AG04449 (cell line): Measurements from ENCODE around the gene DVL2.
A peak's percentile ranks its signal among the peaks of the same experiment; 100 is the strongest.

Experiments
- CTCF ChIA-PET: fragments of 350-600 bp; formaldehyde crosslinking; extraction: SDS; loops from one replicate; lab custom pipeline; 2021; ENCODE audit warnings: antibody characterized with exemption; lab: Yijun Ruan, JAX
- POLR2A ChIA-PET: fragments of 400-600, 350-600 bp; formaldehyde crosslinking; extraction: SDS; loops from one replicate; lab custom pipeline; 2020; ENCODE audit warnings: antibody characterized with exemption, inconsistent platforms; lab: Yijun Ruan, JAX
- DNase-seq: peaks from one replicate; pipeline ENCODE4 v3.0.0-alpha.2; 2010; ENCODE audit warnings: low read depth, low spot score
- H3K4me3 ChIP-seq: 2 replicates; pipeline ENCODE4 v1.5.1; 2011; ENCODE audit warnings: low read depth, mild to moderate bottlenecking, control low read depth, low read length
- TF ChIP-seq, protein P1 (sequence below): IDR thresholded peaks from one replicate; pipeline ENCODE4 v1.5.1; 2011; ENCODE audit warnings: mild to moderate bottlenecking, moderate library complexity, low read length, control low read depth, inconsistent platforms; ENCODE audit not compliant: insufficient read depth; ENCODE audit errors: missing control alignments

DVL2 gene

DNA sequence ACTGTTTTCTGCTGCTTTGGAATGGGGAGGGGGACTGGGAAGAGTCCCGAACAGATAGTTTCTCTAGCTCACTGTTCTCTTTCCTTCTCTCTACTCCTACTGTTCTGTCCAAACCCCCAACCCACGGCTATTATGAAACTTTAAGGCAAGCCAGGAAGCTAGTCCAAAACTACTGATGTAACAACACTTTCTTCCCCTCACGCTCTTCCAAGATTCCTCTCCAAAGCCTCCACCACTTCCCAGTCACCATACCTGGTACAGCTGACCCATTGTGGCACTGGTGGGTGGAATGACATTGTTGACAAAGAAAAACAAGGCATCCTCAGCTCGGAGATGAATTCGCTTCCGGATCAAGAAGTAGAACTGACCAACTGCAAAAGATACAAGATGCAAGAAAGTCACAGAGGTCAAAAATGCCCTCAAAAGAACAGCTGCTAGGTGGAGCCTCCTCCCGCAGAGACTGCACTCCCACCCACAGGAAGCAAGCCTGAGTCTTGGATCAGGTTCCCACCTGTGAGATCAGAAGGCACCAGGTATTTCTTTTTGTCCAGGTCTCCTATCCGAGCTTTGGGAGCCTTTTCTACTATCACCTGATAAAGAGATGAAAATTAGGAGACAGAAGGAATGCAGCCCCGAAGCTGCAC lies 6.9 kb upstream of the DVL2 start:
- TF ChIP-seq, protein P1, sequence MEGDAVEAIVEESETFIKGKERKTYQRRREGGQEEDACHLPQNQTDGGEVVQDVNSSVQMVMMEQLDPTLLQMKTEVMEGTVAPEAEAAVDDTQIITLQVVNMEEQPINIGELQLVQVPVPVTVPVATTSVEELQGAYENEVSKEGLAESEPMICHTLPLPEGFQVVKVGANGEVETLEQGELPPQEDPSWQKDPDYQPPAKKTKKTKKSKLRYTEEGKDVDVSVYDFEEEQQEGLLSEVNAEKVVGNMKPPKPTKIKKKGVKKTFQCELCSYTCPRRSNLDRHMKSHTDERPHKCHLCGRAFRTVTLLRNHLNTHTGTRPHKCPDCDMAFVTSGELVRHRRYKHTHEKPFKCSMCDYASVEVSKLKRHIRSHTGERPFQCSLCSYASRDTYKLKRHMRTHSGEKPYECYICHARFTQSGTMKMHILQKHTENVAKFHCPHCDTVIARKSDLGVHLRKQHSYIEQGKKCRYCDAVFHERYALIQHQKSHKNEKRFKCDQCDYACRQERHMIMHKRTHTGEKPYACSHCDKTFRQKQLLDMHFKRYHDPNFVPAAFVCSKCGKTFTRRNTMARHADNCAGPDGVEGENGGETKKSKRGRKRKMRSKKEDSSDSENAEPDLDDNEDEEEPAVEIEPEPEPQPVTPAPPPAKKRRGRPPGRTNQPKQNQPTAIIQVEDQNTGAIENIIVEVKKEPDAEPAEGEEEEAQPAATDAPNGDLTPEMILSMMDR, result no peak
- peak overlapping the region; percentile 96 for H3K4me3 ChIP-seq
- POLR2A ChIA-PET, result interaction anchor here (1.1 to 2.1 kb wide), 4 partner anchors 9 to 163 kb away, joined by 4 to 7 read pairs (median 6); partner anchors contain the start of genes ACADVL, CTDNEP1, DLG4 and TMEM256
- CTCF ChIA-PET, result interaction anchor here (1.1 to 1.7 kb wide), 4 partner anchors 10 to 320 kb away, joined by 4 to 6 read pairs (median 6); partner anchors contain the start of gene CTDNEP1
- no peak for DNase-seq

DNA sequence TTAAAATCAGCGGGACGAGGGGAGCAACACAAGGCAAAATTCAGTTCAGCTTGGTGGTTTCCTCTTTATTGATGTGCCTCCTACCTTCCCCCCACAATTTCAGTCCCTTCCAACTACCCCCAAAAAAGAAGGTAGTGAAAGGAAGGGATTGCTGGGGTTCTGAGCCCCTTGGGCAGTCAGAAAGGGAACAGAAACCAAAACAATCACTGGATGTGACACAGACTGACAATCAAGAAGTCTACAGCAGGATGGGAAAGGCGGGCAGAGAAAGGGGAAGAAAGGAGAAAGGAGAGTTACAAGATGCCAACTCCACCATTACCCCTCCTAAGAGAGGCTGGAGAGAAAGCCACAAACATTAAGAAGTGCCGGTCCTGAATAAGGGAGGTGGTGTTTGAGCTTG lies 6.1 kb upstream of the DVL2 start:
- CTCF ChIA-PET, result interaction anchor here (1.1 to 1.7 kb wide), 3 partner anchors 11 to 56 kb away, joined by 5 to 6 read pairs (median 5); partner anchors contain the start of gene CTDNEP1
- TF ChIP-seq, protein P1, result no peak
- POLR2A ChIA-PET, result interaction anchor here (1.3 to 2.1 kb wide), 3 partner anchors 10 to 164 kb away, joined by 4 to 7 read pairs (median 4); partner anchors contain the start of genes CTDNEP1 and TMEM256
- H3K4me3 ChIP-seq, result peak overlapping the region; percentile 96
- no peak for DNase-seq

DNA sequence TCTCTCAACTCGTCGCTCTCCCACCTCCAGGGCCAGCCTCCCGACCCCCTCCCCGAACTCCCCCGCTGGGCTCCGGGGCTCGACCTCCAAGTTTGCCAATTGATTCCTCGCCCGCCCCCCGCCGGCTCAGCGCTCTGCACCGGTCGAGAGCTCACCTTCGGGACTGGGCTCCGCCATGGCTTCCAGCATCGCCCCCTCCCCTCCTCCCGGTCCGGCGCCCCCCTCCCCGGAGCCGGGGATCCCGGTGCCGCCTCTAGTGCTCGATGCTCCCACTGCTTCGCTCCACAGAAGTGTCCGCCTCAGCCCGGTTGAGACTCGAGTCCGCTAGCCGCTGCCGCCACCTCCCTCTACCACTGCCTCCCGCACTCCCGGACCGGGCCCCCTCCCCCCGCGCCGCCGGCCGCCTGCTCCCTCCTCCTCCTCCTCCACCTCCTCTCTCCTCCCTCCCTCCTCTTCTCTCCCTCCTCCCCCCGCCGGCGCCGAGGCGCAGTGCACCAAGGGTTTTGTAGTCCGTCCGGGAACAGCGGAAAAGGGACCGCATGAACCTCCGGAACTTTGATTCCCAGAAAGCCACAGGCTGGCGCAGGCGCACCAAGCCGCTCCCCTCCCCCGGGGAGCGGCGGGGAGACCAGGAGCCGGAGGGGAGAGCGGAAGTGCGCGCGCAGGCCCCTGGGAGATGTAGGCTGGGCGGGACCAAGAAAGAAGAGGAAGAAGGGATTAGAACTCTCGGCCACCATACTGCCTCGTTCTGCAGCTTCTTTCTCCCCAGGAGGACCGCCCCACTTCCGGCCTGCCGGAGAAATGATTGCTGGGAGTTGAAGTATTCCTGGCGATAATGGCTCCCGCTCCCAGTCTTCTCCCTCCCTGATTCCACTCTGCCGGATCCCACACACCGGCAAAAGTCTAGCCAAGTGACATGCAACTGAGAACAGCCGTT lies 5.0 kb upstream of the DVL2 start, which contains the start of gene PHF23:
Gene PHF23, minus strand, starts transcription at position 367 of the 937 bp plus-strand sequence. Its CDS starts 178 bp downstream, at position 189.
- CTCF ChIA-PET, result interaction anchor here (0.7 to 1.2 kb wide), 4 partner anchors 40 to 489 kb away, joined by 3 to 5 read pairs (median 3); no protein-coding TSS in a partner anchor

DNA sequence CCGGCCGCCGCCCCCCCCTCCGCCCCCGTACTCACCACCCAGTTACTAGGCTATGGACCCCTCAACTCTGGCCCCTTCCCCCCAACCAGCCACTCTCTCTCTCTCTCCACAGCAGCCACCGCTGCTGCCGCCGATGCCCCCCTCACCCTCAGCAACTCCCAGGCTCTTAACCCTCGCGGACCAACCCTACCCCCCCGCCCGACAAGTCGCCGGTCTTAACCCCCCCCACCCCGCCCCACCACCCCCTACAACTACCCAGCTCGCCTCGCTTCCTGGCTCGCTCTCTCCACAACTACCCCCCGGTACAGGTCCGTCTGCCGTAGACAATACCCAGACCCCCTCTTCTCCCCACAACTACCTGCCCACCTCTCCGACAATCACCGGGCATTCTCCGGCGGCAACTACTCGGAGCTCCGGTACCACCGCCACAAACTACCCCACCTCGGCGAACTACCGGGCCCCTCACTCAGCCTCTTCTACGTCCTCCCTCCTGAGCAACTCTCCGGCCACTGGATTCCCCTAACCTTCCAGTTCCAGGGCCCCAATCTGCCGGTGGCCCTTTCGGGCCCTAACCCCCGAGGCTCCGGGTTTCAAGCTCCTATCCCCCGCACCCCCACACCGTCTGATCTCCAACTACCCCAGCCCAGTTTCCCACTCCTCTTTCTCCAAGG lies 4.2 kb upstream of the DVL2 start:
- DNase-seq, result no peak
- peak overlapping the region; percentile 84 for H3K4me3 ChIP-seq
- CTCF ChIA-PET, result interaction anchor here (0.7 to 1.0 kb wide), 2 partner anchors 58 to 490 kb away, joined by 3 read pairs; no protein-coding TSS in a partner anchor
- POLR2A ChIA-PET, result interaction anchor here (0.6 to 3.1 kb wide), 3 partner anchors 16 to 203 kb away, joined by 3 to 23 read pairs (median 4); partner anchors contain the start of genes ACADVL, DLG4 and SLC16A13
- TF ChIP-seq, protein P1, result no peak

More for the DNA sequence above, 5.0 kb upstream of the DVL2 start, which contains the start of gene PHF23:
- POLR2A ChIA-PET, result interaction anchor here (0.6 to 3.1 kb wide), 4 partner anchors 12 to 54 kb away, joined by 3 to 23 read pairs (median 5); partner anchors contain the start of genes ACADVL, CTDNEP1, DLG4 and ELP5
- DNase-seq, result peak; percentile 95
- TF ChIP-seq, protein P1, result no peak
- peak within 1 kb of the TSS; percentile 96 for H3K4me3 ChIP-seq

DNA sequence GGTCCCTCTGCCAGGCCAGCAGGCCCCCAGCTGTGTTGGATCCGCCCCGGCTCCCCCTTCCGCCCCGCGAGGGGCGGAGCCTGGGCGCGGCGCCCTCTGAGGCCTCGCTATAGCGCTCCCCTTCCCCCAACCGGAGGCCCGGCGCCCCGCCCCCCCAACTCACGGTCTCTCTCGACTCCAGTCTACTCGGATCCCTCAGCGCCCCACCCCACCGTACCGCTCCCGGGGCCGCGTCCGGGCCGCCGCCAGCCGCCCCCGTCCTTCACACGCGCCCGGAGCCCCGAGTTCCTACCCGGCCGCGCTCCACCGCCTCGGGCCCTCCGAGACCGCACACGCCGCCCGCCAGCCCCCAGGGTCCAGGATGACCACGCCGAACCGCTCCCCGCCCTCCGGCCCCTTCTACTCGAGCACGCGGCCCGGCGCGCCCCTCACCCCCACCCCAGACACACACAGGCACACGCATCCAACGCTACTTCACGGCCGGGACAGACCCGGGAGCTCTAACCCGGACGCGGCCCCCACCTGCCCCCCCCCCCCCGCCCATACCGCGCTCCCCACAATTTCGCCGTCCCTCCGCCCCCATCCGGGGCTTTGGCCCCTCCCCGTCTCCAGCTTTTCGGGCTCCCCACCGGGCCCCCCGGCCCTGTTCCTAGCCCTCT lies 3.6 kb upstream of the DVL2 start:
- DNase-seq, result no peak
- TF ChIP-seq, protein P1, result no peak
- POLR2A ChIA-PET, result interaction anchor here (0.6 to 3.1 kb wide), 4 partner anchors 18 to 202 kb away, joined by 3 to 23 read pairs (median 3); partner anchors contain the start of genes ACADVL, DLG4 and SLC16A13
- H3K4me3 ChIP-seq, result peak overlapping the region; percentile 84
- CTCF ChIA-PET, result interaction anchor here (1.0 kb wide), 1 partner anchor 59 kb away, joined by 3 read pairs; no protein-coding TSS in a partner anchor
